A549 (cell line): Measurements from ENCODE around the gene EIF4G3. TPM values are rescaled to one million over a fixed set of nuclear protein-coding genes. Genes with fewer than 3 reads are reported as not detected.

Source experiments
- ATAC-seq, 2 experiments: fragments of 200-7000 bp in 1 of 2; fragments of >200 bp in 1 of 2; cut with Nextera tagmentation in 1 of 2; cut with Tn5 transposase in 1 of 2; 3 replicates each; pipeline versions ENCODE4 v1.8.0 to v1.9.1; 2018 to 2020; ENCODE audit warnings: mild to moderate bottlenecking in 1 of 2, moderate library complexity in 1 of 2
- CTCF ChIA-PET: fragments of 300-600 bp; sonication (Branson Sonifier 250); formaldehyde crosslinking; extraction: SDS; loops from one replicate; lab custom pipeline; 2021; ENCODE audit warnings: antibody characterized with exemption, inconsistent platforms; lab: Yijun Ruan, JAX
- POLR2A ChIA-PET: fragments of 350-600 bp; formaldehyde crosslinking; extraction: SDS; loops from one replicate; lab custom pipeline; 2021; ENCODE audit warnings: antibody characterized with exemption, inconsistent platforms; lab: Yijun Ruan, JAX
- DNase-seq, 2 experiments: peaks; one replicate each; pipeline versions ENCODE4 v3.0.0 to v3.0.0-alpha.2; 2011 to 2016; ENCODE audit warnings: low read depth in 1 of 2, low spot score in 1 of 2
- FAIRE-seq: peaks from 2 replicates; lab custom pipeline; 2011; peaks lifted over from hg19 to GRCh38; lab: Jason Lieb, UNC
- H3K27ac ChIP-seq, 2 experiments: fragments of >200 bp; sonication (Bioruptor Twin); formaldehyde crosslinking; 3 replicates each; pipeline ENCODE4 v1.5.1; 2016 to 2017
- H3K4me1 ChIP-seq: fragments of >200 bp; sonication (Bioruptor Twin); formaldehyde crosslinking; 3 replicates; pipeline ENCODE4 v1.6.1; 2016
- H3K4me2 ChIP-seq: fragments of >200 bp; sonication (Bioruptor Twin); formaldehyde crosslinking; 3 replicates; pipeline ENCODE4 v1.6.1; 2016
- H3K4me3 ChIP-seq: fragments of >200 bp; sonication (Bioruptor Twin); formaldehyde crosslinking; 3 replicates; pipeline ENCODE4 v1.5.1; 2016
- H3K9me3 ChIP-seq: fragments of >200 bp; sonication (Bioruptor Twin); formaldehyde crosslinking; 3 replicates; pipeline ENCODE4 v1.6.1; 2016
- CBX2 ChIP-seq: fragments of 200-600 bp; sonication (generic); IDR thresholded peaks from 2 replicates; pipeline ENCODE4 v1.6.1; 2016; ENCODE audit warnings: low read depth, mild to moderate bottlenecking, borderline replicate concordance
- CEBPB ChIP-seq, 2 experiments: fragments of >200 bp in 1 of 2; sonication (Bioruptor Twin) in 1 of 2; formaldehyde crosslinking in 1 of 2; IDR thresholded peaks; 2 replicates each; pipeline ENCODE4 v1.6.1; 2012 to 2016
- CHD2 ChIP-seq: fragments of 150-350 bp; IDR thresholded peaks from 2 replicates; pipeline ENCODE4 v1.6.1; 2014; ENCODE audit warnings: low read length; ENCODE audit not compliant: partially characterized antibody
- CHD4 ChIP-seq: fragments of 200-600 bp; sonication (generic); IDR thresholded peaks from 2 replicates; pipeline ENCODE4 v1.6.1; 2016; ENCODE audit warnings: antibody characterized with exemption, mild to moderate bottlenecking, borderline replicate concordance
- E2F6 ChIP-seq: IDR thresholded peaks from 2 replicates; pipeline ENCODE4 v1.6.1; 2012; ENCODE audit warnings: low read depth, borderline replicate concordance
- EHMT2 ChIP-seq: fragments of 200-600 bp; sonication (generic); IDR thresholded peaks from 2 replicates; pipeline ENCODE4 v1.6.1; 2016; ENCODE audit warnings: antibody characterized with exemption, low read depth, mild to moderate bottlenecking, moderate library complexity
- FOXS1 ChIP-seq: fragments of 250-450 bp; sonication (Bioruptor Pico); IDR thresholded peaks from 2 replicates; pipeline ENCODE4 v1.5.0; 2020; ENCODE audit warnings: mild to moderate bottlenecking, moderate library complexity
- GATA3 ChIP-seq: IDR thresholded peaks from 2 replicates; pipeline ENCODE4 v1.6.1; 2012; ENCODE audit warnings: borderline replicate concordance
- HEYL ChIP-seq: fragments of 250-450 bp; sonication (Bioruptor Pico); IDR thresholded peaks from 2 replicates; pipeline ENCODE4 v1.8.0; 2021; ENCODE audit warnings: mild to moderate bottlenecking, moderate library complexity
- HOXA7 ChIP-seq: fragments of 250-450 bp; sonication (Bioruptor Pico); IDR thresholded peaks from 2 replicates; pipeline ENCODE4 v1.5.0; 2020; ENCODE audit warnings: mild to moderate bottlenecking, moderate library complexity
- HOXB13 ChIP-seq: fragments of 250-450 bp; sonication (Bioruptor Pico); IDR thresholded peaks from 2 replicates; pipeline ENCODE4 v1.5.0; 2020; ENCODE audit warnings: low read depth, mild to moderate bottlenecking, moderate library complexity
- HOXB5 ChIP-seq: fragments of 250-450 bp; sonication (Bioruptor Pico); IDR thresholded peaks from 2 replicates; pipeline ENCODE4 v1.5.0; 2020; ENCODE audit warnings: mild to moderate bottlenecking, moderate library complexity
- JUN ChIP-seq, 2 experiments: fragments of >200 bp; sonication (Bioruptor Twin); formaldehyde crosslinking; IDR thresholded peaks; 2 replicates in 1 of 2; 3 replicates in 1 of 2; pipeline ENCODE4 v1.6.1; 2016 to 2017
- KDM1A ChIP-seq: fragments of 200-600 bp; sonication (generic); IDR thresholded peaks from 2 replicates; pipeline ENCODE4 v1.6.1; 2016; ENCODE audit warnings: low read depth, mild to moderate bottlenecking
- KDM5A ChIP-seq: fragments of 200-600 bp; sonication (generic); IDR thresholded peaks from 2 replicates; pipeline ENCODE4 v1.6.1; 2016; ENCODE audit warnings: antibody characterized with exemption, mild to moderate bottlenecking
- MAZ ChIP-seq: fragments of 150-350 bp; IDR thresholded peaks from 2 replicates; pipeline ENCODE4 v1.6.1; 2014; ENCODE audit warnings: antibody characterized with exemption, low read depth, low read length, borderline replicate concordance
- MYC ChIP-seq: IDR thresholded peaks from 2 replicates; pipeline ENCODE4 v1.6.1; 2012; ENCODE audit warnings: mild to moderate bottlenecking, inconsistent platforms, low read length, improper control_type of control experiment, borderline replicate concordance
- NFE2L2 ChIP-seq: fragments of 150-350 bp; conservative IDR thresholded peaks from 2 replicates; pipeline ENCODE4 v1.6.1; 2014; ENCODE audit warnings: low read length
- RARB ChIP-seq: fragments of 250-450 bp; sonication (Bioruptor Pico); IDR thresholded peaks from 2 replicates; pipeline ENCODE4 v1.8.0; 2021; ENCODE audit warnings: mild to moderate bottlenecking, moderate library complexity
- RCOR1 ChIP-seq: fragments of 150-350 bp; IDR thresholded peaks from 2 replicates; pipeline ENCODE4 v1.6.1; 2014; ENCODE audit warnings: antibody characterized with exemption, low read length, low read depth
- SMC3 ChIP-seq: fragments of >200 bp; sonication (Bioruptor Twin); formaldehyde crosslinking; IDR thresholded peaks from 3 replicates; pipeline ENCODE4 v1.6.1; 2018; ENCODE audit warnings: inconsistent platforms
- TFCP2L1 ChIP-seq: fragments of 250-450 bp; sonication (Bioruptor Pico); IDR thresholded peaks from 2 replicates; pipeline ENCODE4 v1.5.0; 2021; ENCODE audit warnings: mild to moderate bottlenecking
- TP53 ChIP-seq: fragments of 250-450 bp; sonication (Bioruptor Pico); IDR thresholded peaks from 2 replicates; pipeline ENCODE4 v1.5.0; 2021; ENCODE audit warnings: mild to moderate bottlenecking, moderate library complexity
- ZC3H11A ChIP-seq: fragments of 450-650 bp; IDR thresholded peaks from 2 replicates; pipeline ENCODE4 v1.6.1; 2014; ENCODE audit warnings: antibody characterized with exemption, mild to moderate bottlenecking
- ZFP36 ChIP-seq: fragments of 450-650 bp; IDR thresholded peaks from 2 replicates; pipeline ENCODE4 v1.6.1; 2014; ENCODE audit warnings: borderline replicate concordance; ENCODE audit not compliant: partially characterized antibody
- ZNF302 ChIP-seq: fragments of 250-450 bp; sonication (Bioruptor Pico); IDR thresholded peaks from 2 replicates; pipeline ENCODE4 v1.9.0; 2021; ENCODE audit warnings: inconsistent platforms, mild to moderate bottlenecking, moderate library complexity
- WGBS: methylation state at CpG from one replicate; pipeline ENCODE4 v1.1.6; 2017; ENCODE audit errors: missing lambda C conversion rate; 5-methylcytosine and 5-hydroxymethylcytosine counted together
- polyA plus RNA-seq, 4 experiments: library from polyadenylated mRNA; depleted of rRNA in 3 of 4; stranded (reverse); fragments of >200 nt; fragmentation: RNase III in 1 of 4; extraction: RNeasy Plus Mini Kit Qiagen cat#74134 plus additional on column Dnase treatment in 1 of 4; gene quantifications; 2 replicates in 3 of 4; 3 replicates in 1 of 4; pipeline ENCODE4 v1.2.3, GENCODE V29; 2011 to 2017
- TF ChIP-seq, protein P1 (sequence below): fragments of 250-450 bp; sonication (Bioruptor Pico); IDR thresholded peaks from 2 replicates; pipeline ENCODE4 v1.5.0; 2020; ENCODE audit warnings: low read depth, mild to moderate bottlenecking, moderate library complexity
- TF ChIP-seq, protein P2 (sequence below): fragments of 150-350 bp; IDR thresholded peaks from 2 replicates; pipeline ENCODE4 v1.6.1; 2014; ENCODE audit warnings: low read depth, mild to moderate bottlenecking, low read length
- TF ChIP-seq, protein P3 (sequence below): fragments of >200 bp; sonication (Bioruptor Twin); formaldehyde crosslinking; IDR thresholded peaks from 2 replicates; pipeline ENCODE4 v1.6.1; 2016
- TF ChIP-seq, protein P4 (sequence below): fragments of >200 bp; sonication (Bioruptor Twin); formaldehyde crosslinking; IDR thresholded peaks from 3 replicates; pipeline ENCODE4 v1.5.1; 2016

The EIF4G3 gene
- polyA plus RNA-seq, 2 of the 4 experiments (the other 2 are of a cell fraction): 25.0 to 51.3 TPM

DNA sequence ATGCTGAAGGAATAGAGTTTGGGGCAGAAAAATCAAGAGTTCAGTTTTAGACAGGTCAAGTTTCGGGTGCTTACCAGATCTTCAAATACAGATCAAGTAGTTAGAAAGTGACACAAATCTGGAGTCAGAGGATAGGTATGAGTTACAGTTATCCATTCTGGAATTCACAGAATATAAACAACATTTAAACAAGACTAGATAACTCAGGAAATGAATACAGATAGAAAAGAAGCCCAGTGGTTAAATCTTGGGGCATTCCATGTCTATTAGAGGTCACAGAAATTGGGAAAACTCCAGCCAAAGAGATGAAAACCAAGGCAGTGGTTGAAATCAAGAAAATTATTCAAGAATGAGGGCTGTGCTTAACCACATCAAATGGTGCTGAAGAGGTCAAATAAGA lies 202.6 kb downstream of the EIF4G3 start:
- Histone ChIP-seq H3K4me1 (no peaks in the 10 kb centered on the region), H3K4me2 (no peak overlapping the region), H3K4me3 (no peak overlapping the region), H3K9me3 (no peaks in the 10 kb centered on the region), H3K27ac (no peak overlapping the region)
- FAIRE-seq: no peak
- no peak for ATAC-seq
- no peak for TF ChIP-seq HOXB13 (CRISPR knock-in tag)
- no peak for TF ChIP-seq EHMT2
- TF ChIP-seq, protein P1, sequence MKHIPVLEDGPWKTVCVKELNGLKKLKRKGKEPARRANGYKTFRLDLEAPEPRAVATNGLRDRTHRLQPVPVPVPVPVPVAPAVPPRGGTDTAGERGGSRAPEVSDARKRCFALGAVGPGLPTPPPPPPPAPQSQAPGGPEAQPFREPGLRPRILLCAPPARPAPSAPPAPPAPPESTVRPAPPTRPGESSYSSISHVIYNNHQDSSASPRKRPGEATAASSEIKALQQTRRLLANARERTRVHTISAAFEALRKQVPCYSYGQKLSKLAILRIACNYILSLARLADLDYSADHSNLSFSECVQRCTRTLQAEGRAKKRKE (CRISPR knock-in tag): no peak
- no peak for TF ChIP-seq CHD4
- TF ChIP-seq MYC: no peak
- TF ChIP-seq E2F6: no peak
- no peak for TF ChIP-seq CHD2
- TF ChIP-seq, protein P2, sequence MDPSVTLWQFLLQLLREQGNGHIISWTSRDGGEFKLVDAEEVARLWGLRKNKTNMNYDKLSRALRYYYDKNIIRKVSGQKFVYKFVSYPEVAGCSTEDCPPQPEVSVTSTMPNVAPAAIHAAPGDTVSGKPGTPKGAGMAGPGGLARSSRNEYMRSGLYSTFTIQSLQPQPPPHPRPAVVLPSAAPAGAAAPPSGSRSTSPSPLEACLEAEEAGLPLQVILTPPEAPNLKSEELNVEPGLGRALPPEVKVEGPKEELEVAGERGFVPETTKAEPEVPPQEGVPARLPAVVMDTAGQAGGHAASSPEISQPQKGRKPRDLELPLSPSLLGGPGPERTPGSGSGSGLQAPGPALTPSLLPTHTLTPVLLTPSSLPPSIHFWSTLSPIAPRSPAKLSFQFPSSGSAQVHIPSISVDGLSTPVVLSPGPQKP: no peak
- no peak for TF ChIP-seq MAZ
- no peak for TF ChIP-seq HEYL
- no peak for TF ChIP-seq ZC3H11A
- no peak for TF ChIP-seq HOXB5 (CRISPR knock-in tag)
- TF ChIP-seq TFCP2L1 (CRISPR knock-in tag): no peak
- no peak for TF ChIP-seq RCOR1
- TF ChIP-seq FOXS1 (CRISPR knock-in tag): no peak
- TF ChIP-seq TP53: no peak
- TF ChIP-seq JUN (IDR thresholded peaks at IDR 0.05): no peak
- TF ChIP-seq, protein P3, sequence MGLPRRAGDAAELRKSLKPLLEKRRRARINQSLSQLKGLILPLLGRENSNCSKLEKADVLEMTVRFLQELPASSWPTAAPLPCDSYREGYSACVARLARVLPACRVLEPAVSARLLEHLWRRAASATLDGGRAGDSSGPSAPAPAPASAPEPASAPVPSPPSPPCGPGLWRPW: no peak
- WGBS: 90% methylated on average over 1 of the region's 1 CpG
- DNase-seq: no peak
- ChIA-PET CTCF (no interaction called here), POLR2A (no interaction called here)

DNA sequence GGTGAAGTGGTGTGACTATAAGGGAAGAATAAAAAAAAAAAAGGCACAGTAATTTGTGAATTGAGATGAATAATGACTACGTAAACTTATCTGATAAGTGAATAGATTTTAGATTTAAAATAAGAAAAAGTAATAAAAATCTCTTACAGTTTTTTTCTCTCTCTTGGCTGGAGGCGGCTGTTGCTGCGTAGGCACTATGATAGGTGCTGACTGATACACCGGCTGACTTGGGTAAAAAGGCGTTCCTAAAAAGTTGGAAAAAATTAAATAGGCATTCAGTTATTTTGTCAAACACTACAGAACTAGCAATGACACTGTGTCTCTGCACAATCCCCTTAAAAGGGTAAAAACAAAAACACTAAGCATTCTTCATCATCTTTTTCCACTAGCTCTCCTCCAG lies 203.8 kb downstream of the EIF4G3 start:
- H3K4me3 ChIP-seq: no peak overlapping the region
- CTCF ChIA-PET: no interaction called here
- H3K4me2 ChIP-seq: no peak overlapping the region
- DNase-seq (no peak), FAIRE-seq (no peak), ATAC-seq (no peak)
- WGBS: 97% methylated on average over 5 of the region's 5 CpGs
- H3K27ac ChIP-seq: no peak overlapping the region
- H3K9me3 ChIP-seq: no peaks in the 10 kb centered on the region
- no peaks in the 10 kb centered on the region for H3K4me1 ChIP-seq
- no peak for TF ChIP-seq CBX2
- TF ChIP-seq ZFP36: no peak
- no peak for TF ChIP-seq GATA3
- no peak for TF ChIP-seq MAZ
- TF ChIP-seq FOXS1 (CRISPR knock-in tag): no peak
- TF ChIP-seq, protein P4, sequence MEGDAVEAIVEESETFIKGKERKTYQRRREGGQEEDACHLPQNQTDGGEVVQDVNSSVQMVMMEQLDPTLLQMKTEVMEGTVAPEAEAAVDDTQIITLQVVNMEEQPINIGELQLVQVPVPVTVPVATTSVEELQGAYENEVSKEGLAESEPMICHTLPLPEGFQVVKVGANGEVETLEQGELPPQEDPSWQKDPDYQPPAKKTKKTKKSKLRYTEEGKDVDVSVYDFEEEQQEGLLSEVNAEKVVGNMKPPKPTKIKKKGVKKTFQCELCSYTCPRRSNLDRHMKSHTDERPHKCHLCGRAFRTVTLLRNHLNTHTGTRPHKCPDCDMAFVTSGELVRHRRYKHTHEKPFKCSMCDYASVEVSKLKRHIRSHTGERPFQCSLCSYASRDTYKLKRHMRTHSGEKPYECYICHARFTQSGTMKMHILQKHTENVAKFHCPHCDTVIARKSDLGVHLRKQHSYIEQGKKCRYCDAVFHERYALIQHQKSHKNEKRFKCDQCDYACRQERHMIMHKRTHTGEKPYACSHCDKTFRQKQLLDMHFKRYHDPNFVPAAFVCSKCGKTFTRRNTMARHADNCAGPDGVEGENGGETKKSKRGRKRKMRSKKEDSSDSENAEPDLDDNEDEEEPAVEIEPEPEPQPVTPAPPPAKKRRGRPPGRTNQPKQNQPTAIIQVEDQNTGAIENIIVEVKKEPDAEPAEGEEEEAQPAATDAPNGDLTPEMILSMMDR: no peak
- no peak for TF ChIP-seq NFE2L2
- no peak for TF ChIP-seq RARB
- TF ChIP-seq CEBPB (IDR thresholded peaks at IDR 0.05): no peak
- no peak for TF ChIP-seq SMC3
- no peak for TF ChIP-seq KDM5A
- no peak for TF ChIP-seq HOXA7 (CRISPR knock-in tag)
- no peak for TF ChIP-seq ZC3H11A
- no peak for TF ChIP-seq KDM1A
- TF ChIP-seq ZNF302 (CRISPR knock-in tag): no peak
- no peak for TF ChIP-seq MYC
- POLR2A ChIA-PET: no interaction called here
